ENCODE measurements around the gene SDK1. TPM values are rescaled to one million over a fixed set of nuclear protein-coding genes. Genes with fewer than 3 reads are reported as not detected.

SDK1 gene
- total RNA-seq, 1 experiment from 2014 or later, result 20.0 TPM

DNA sequence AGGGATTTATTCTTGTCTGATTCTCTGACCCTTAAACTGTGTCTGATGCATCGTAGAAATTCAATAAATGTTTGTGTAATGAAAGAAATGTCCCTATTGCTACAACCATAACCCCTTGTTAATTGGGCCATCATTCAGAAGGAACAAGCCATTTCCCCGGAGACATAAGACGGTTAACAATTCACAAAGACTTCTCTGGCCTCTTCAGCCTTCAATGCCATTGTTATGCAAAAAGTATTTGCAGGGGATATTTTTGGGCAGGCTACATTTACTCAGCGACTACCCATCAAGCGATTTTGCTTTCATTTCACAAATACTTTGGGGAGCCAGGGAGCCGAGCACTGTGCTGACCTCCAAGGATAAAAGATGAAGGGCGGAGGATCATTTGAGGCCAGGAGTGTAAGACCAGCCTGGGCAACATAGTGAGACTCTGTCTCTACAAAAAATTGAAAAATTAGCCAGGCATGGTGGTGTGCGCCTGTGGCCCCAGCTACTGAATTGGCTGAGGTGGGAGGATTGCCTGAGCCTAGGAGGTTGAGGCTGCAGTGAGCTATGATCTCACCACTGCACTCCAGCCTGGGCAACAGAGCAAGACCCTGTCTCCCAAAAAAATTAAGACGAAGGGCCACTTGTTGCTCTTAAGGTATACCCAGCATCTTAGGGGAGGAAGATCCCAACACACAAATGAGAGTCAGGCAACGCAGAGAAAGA lies 20.0 kb upstream of the SDK1 start:
- no TSS peak for BruUV-seq (replicated peaks)
- no peak for DNase-seq
- no peak for TF ChIP-seq CTCF (IDR thresholded peaks at IDR 0.05; ENCODE audit: unreplicated experiment)
- H3K27ac Mint-ChIP-seq (ENCODE audit: unreplicated experiment), result no peak overlapping the region
- H3K4me3 Mint-ChIP-seq (ENCODE audit: low read depth, unreplicated experiment), result no peak overlapping the region
- peaks cover 33% of the 10 kb centered on the region for H3K27me3 Mint-ChIP-seq (ENCODE audit: unreplicated experiment)
- H3K9me3 Mint-ChIP-seq (ENCODE audit: low read depth, unreplicated experiment), result peaks cover 3% of the 10 kb centered on the region
- no peaks in the 10 kb centered on the region for H3K4me1 Mint-ChIP-seq (ENCODE audit: low read depth, unreplicated experiment)
- intact Hi-C loops (cut with micrococcal nuclease; ENCODE audit: unreplicated experiment), result no loop called here
- H3K36me3 Mint-ChIP-seq (ENCODE audit: insufficient read depth, unreplicated experiment), result no peaks in the 10 kb centered on the region
- CTCF ChIA-PET, result interaction anchor here (0.6 kb wide), 1 partner anchor 418 kb away, joined by 3 read pairs; no protein-coding TSS in a partner anchor

DNA sequence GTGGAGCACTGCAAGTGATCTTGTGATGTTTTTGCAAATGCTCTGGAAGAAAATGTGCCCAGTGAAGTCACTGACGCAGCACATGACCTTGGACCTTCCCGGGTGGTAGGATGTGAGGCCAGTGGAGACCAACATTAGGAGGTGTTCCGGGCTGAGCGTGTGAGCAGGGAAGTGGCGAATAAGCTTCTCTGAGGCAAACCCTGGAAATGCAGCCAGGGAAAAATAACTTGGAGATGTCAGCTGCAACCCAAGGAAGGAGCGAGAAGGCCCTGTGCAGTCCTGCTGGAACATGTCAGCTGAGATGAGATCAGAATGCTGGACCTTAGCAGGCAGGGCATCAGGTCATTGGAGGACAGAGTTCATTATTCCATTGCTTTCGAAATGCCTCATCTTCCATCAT lies 18.6 kb upstream of the SDK1 start:
- H3K9me3 Mint-ChIP-seq (ENCODE audit: low read depth, unreplicated experiment), result peaks cover 7% of the 10 kb centered on the region
- CTCF ChIA-PET, result interaction anchor here (0.7 to 1.0 kb wide), 2 partner anchors 12 to 810 kb away, joined by 3 read pairs; no protein-coding TSS in a partner anchor
- H3K27ac Mint-ChIP-seq (ENCODE audit: unreplicated experiment), result no peak overlapping the region
- DNase-seq, result no peak
- H3K27me3 Mint-ChIP-seq (ENCODE audit: unreplicated experiment), result peaks cover 33% of the 10 kb centered on the region
- no peak overlapping the region for H3K4me3 Mint-ChIP-seq (ENCODE audit: low read depth, unreplicated experiment)
- no TSS peak for BruUV-seq (replicated peaks)
- no peaks in the 10 kb centered on the region for H3K36me3 Mint-ChIP-seq (ENCODE audit: insufficient read depth, unreplicated experiment)
- no peaks in the 10 kb centered on the region for H3K4me1 Mint-ChIP-seq (ENCODE audit: low read depth, unreplicated experiment)
- intact Hi-C loops (cut with micrococcal nuclease; ENCODE audit: unreplicated experiment), result no loop called here
- no peak for TF ChIP-seq CTCF (IDR thresholded peaks at IDR 0.05; ENCODE audit: unreplicated experiment)

GRCh38 chr7:3283130-3283704 lies 17.8 kb upstream of the SDK1 start:
- CTCF ChIA-PET, result interaction anchor here (0.6 kb wide), 1 partner anchor 12 kb away, joined by 3 read pairs; no protein-coding TSS in a partner anchor
- no peak overlapping the region for H3K27ac Mint-ChIP-seq (ENCODE audit: unreplicated experiment)
- H3K9me3 Mint-ChIP-seq (ENCODE audit: low read depth, unreplicated experiment), result peaks cover 5% of the 10 kb centered on the region
- H3K27me3 Mint-ChIP-seq (ENCODE audit: unreplicated experiment), result peaks cover 33% of the 10 kb centered on the region
- H3K36me3 Mint-ChIP-seq (ENCODE audit: insufficient read depth, unreplicated experiment), result no peaks in the 10 kb centered on the region
- BruUV-seq (replicated peaks), result no TSS peak
- H3K4me3 Mint-ChIP-seq (ENCODE audit: low read depth, unreplicated experiment), result no peak overlapping the region
- H3K4me1 Mint-ChIP-seq (ENCODE audit: low read depth, unreplicated experiment), result no peaks in the 10 kb centered on the region
- no peak for TF ChIP-seq CTCF (IDR thresholded peaks at IDR 0.05; ENCODE audit: unreplicated experiment)
- DNase-seq, result no peak
- intact Hi-C loops (cut with micrococcal nuclease; ENCODE audit: unreplicated experiment), result no loop called here

DNA sequence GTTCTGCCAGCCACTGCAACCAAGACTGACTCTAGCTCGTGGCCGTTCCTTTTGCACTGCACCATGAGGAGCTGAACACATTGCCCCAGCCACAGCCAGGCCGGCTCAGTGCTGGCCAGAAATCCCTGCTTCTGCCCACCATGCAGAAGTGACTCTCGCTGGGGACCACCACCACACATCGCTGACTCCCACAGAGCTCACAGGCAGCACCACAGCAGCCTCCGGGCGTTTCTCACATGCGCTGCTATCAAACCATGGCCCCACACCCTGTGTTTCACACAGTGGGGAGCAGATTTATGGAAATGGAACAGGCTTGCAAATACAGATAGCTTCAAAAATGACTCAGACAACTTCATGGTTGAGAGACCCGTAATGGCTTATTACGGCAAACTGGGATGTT lies 15.4 kb upstream of the SDK1 start:
- peaks cover 8% of the 10 kb centered on the region for H3K27me3 Mint-ChIP-seq (ENCODE audit: unreplicated experiment)
- no peak for TF ChIP-seq CTCF (IDR thresholded peaks at IDR 0.05; ENCODE audit: unreplicated experiment)
- intact Hi-C loops (cut with micrococcal nuclease; ENCODE audit: unreplicated experiment), result no loop called here
- DNase-seq, result no peak
- H3K36me3 Mint-ChIP-seq (ENCODE audit: insufficient read depth, unreplicated experiment), result no peaks in the 10 kb centered on the region
- H3K4me3 Mint-ChIP-seq (ENCODE audit: low read depth, unreplicated experiment), result no peak overlapping the region
- peaks cover 5% of the 10 kb centered on the region for H3K9me3 Mint-ChIP-seq (ENCODE audit: low read depth, unreplicated experiment)
- no peaks in the 10 kb centered on the region for H3K4me1 Mint-ChIP-seq (ENCODE audit: low read depth, unreplicated experiment)
- H3K27ac Mint-ChIP-seq (ENCODE audit: unreplicated experiment), result no peak overlapping the region
- no TSS peak for BruUV-seq (replicated peaks)
- CTCF ChIA-PET, result no interaction called here
